Activated CD8-positive, alpha-beta memory T cell treated with anti-CD3 and anti-CD28 coated beads, Interleukin-2, amount 50 U/mL, for 1 hour (primary cell): Measurements from ENCODE around the gene ARHGEF7.

ENCODE experiments used
- DNase-seq: peaks from one replicate; pipeline ENCODE4 v3.0.0-alpha.2; 2020; ENCODE audit errors: extremely low read depth

ARHGEF7 gene

GRCh38 chr13:111139452-111139851 lies 24.3 kb downstream of the ARHGEF7 start:
- DNase-seq = no peak

- DNase-seq = no peak
Measured at GRCh38 chr13:111139873-111140561, 24.9 kb downstream of the ARHGEF7 start.

- DNase-seq = no peak
Measured at GRCh38 chr13:111140562-111141105, 25.5 kb downstream of the ARHGEF7 start.

- no peak for DNase-seq
Measured at GRCh38 chr13:111142472-111142871, 27.4 kb downstream of the ARHGEF7 start.

GRCh38 chr13:111143865-111144540 lies 28.9 kb downstream of the ARHGEF7 start:
- DNase-seq = no peak

GRCh38 chr13:111145071-111145470 lies 30.0 kb downstream of the ARHGEF7 start:
- DNase-seq = no peak

GRCh38 chr13:111145506-111145905 lies 30.4 kb downstream of the ARHGEF7 start:
- DNase-seq = no peak

GRCh38 chr13:111152844-111153243 lies 37.7 kb downstream of the ARHGEF7 start:
- no peak for DNase-seq

GRCh38 chr13:111153279-111153976 lies 38.3 kb downstream of the ARHGEF7 start:
- DNase-seq = peak; percentile 72

GRCh38 chr13:111153977-111154332 lies 38.8 kb downstream of the ARHGEF7 start:
- DNase-seq = no peak

- DNase-seq = no peak
Measured at GRCh38 chr13:111156421-111156820, 41.3 kb downstream of the ARHGEF7 start.

- DNase-seq = no peak
Measured at GRCh38 chr13:111158136-111158805, 43.2 kb downstream of the ARHGEF7 start.

GRCh38 chr13:111159362-111160320 lies 44.5 kb downstream of the ARHGEF7 start:
- DNase-seq = no peak

GRCh38 chr13:111160648-111161047 lies 45.5 kb downstream of the ARHGEF7 start:
- DNase-seq = no peak

- no peak for DNase-seq
Measured at GRCh38 chr13:111161601-111162600, 46.8 kb downstream of the ARHGEF7 start.

GRCh38 chr13:111165241-111166010 lies 50.3 kb downstream of the ARHGEF7 start:
- DNase-seq = no peak

- no peak for DNase-seq
Measured at GRCh38 chr13:111166882-111167675, 52.0 kb downstream of the ARHGEF7 start.

GRCh38 chr13:111168107-111168506 lies 53.0 kb downstream of the ARHGEF7 start:
- no peak for DNase-seq
